HG03135 (cell line): ENCODE results near the gene CKAP5.

Experiments used
- ATAC-seq: cut with Tn5 transposase; IDR thresholded peaks from one replicate; pipeline ENCODE4 v1.9.1; 2021; ENCODE audit warnings: mild to moderate bottlenecking, moderate library complexity; ENCODE audit not compliant: unreplicated experiment

The CKAP5 gene

DNA sequence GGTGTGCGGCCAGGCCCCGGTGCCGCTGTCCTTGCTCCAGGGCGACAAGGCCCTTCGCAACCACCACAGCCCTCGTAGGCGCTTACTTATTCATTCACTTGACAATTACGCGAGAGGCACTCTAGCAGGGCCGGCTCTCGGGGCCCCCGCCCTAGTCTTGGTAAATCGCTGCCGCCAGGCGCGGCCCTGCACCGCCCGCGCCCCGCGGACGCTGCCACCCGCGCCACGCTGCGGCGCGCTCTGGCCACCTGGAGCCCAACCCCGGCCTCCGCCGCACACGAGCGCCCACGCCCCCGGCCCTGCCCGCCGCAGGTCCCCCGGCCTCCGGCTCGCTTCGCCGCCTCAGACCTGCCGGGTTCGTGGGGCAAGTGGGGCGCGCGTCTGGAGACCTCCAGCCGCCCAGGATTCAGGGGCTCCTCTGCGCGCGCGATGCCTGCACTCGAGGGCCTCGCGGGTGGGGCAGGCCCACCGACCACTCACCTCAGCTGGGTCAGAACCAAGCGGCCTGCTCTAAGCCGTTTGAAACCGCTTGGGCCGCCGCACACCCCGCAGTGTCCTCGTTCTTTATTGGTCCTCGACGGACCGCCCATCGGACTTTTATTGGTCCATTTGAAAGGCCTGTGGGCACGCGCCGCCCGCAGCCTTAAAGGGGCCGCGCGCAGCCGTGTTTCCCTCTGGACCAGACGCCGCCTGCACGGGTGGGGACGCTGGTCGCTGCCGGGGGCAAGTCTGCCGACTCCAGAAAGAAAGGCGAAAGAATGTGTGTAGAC is at the start of gene CKAP5:
Gene CKAP5 (minus strand): TSS at position 541 of the 770 bp plus-strand sequence. CDS start 25,049 bp downstream, outside the sequence.
- ATAC-seq, result peak; percentile 92

DNA sequence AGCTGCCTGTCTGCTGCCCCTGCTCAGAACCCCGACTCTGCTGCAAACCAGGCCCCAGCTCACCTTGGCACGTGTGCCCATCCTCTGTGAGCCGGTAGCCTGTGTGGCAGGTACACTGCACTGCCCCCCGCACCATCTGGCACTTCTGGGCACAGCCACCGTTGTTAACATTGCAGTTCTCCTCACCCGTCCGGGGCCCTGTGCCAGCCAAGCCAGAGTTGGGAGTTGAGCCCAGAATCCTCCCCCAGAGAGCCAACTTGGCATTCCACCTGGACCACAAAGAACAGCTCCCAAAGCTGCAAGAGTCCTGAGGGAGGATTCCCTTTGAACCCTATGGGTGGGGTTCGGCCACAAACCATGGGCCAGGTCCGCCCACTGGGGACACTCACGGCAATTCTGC is 49.7 kb upstream of the CKAP5 start:
- ATAC-seq, result no peak

DNA sequence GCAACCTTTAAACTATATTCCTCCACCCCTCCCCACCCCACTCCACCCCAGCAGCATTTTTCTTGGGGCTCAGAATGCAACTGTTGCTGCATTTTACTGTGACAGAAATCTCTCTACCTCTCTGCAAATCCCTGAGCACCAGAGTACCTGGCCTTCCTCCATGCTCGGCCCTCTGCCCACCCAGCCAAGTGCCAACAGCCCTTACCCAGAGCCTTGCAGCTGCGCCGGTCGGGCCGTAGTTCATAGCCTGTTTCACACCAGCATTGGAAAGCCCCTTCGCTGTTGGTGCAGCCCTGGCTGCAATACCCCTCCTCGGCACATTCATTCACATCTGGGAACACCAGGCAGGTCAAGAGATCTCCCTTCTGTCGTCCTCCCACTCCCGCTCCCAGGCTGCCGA is 48.9 kb upstream of the CKAP5 start:
- no peak for ATAC-seq

DNA sequence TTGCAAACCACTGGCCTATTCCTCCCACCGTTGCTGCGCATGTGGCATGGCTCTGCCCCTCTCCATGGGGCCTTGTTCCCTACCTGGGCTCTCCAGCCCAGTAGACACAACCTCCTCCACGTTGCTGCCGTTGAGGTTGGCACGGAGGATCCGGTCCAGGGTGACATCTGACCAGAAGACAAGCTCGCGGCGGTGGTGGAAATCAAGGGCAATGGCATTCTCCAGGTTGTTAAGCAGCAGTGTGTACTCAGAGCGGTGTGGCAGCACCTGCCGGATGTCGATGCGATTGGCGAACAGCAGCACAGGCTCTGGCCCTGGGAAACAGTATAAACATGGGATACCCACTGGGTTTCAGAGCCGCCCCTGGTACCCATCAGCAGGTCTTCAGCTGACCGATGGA is 48.4 kb upstream of the CKAP5 start:
- no peak for ATAC-seq

DNA sequence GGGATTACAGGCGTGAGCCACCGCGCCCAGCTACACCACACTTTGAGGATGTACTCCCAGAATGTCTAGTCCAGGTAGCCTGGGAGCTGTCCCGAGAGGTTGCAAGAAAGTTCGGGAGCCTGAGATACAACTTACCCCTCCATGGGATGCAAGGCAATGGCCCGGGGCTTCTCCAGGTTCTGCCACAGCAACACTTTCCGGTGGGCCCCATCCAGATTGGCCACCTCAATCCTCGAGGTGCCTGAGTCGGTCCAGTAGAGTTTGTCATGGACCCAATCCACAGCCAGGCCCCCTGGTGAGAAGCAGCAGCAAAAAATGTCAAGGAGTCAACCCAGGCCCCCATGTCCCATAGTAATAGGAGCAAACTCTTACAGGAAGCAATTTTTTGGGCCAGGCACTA is 46.8 kb upstream of the CKAP5 start:
- ATAC-seq, result no peak

DNA sequence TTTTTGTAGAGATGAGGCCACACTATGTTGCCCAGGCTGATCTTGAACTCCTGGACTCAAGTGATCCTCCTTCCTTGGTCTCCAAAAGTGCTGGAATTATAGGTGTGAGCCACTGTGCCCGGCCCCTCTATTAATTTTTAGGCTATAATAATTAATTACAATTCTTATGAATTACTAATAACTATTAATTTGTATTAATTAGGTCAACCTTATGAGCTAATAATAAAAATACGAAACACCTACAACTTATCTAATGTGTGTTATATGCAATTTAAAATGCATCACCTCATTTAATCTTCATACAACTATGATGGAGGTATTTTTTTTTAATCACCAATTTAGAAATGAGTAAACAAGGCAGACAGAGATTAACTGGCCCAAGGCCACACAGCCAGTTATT is 46.0 kb upstream of the CKAP5 start:
- no peak for ATAC-seq

DNA sequence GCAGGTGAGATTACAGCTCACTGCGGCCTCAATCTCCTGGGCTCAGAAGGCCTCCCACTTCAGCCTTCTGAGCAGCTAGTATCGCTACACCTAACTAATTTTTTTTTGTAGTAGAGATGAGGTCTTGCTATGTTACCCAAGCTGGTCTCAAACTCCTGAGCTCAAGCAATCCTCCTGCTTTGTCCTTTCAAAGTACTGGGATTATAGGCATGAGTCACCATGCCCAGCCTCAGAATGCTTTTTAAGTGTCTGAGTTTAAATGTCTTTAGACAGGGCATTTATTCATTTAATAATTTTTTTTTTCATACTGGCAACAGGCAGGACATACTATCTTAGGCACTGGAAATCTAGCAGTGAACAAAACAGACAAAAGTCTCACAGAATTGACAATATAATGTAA is 44.6 kb upstream of the CKAP5 start:
- no peak for ATAC-seq

DNA sequence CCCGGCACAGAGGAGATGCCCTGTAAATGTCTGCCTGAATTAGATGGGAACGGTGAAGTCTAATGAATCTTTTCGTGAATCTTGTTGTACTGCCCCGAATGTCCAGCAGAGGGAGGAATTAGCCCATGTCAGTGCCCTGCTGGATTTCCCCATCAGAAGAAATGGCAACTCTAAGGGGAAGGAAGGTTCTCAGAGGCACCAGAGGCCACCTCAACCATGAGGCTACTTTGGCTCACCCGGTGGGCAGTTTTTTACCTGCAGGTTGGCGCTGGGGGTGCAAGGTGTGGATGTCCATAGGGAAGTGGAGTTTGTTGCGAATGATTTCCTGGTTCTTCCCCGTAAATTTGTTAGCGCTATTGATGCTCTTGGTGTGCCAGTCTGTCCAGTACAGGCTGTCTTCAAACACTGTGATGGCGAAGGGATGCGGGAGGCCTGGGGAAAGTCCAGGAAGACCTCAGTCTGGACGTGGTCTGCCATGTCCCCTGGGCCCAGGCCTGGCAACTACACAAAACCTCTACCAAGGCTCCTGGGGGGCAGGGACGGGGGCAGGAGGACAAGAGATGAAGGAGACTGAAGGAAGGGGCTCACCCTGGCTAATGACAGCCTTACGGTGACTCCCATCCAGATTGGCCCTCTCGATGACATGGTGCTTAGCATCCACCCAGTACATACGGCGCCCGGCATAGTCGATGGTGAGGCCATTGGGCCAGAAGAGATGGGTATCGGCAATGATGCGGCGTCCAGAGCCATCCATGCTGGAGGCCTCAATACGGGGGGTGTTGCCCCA is 43.8 kb upstream of the CKAP5 start:
- ATAC-seq, result peak; percentile 51

DNA sequence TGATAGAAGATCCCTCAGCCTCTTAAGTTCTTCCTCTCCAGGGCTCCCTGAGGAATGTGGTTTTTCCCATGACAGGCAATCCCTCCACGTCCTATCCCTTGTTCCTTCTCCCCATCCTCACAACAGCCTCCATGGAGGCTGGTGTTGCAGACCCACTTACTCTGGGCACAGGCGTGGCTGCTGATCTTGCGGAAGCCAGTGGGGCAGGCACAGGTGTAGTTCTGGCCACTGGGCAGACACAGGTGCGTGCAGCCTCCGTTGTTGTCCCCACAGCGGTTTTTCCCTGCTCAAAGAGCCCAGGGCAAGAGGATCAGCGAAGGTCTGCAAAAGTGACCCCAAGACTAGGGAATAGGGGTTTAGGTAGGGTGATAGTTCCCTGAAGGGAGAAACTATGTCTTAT is 43.2 kb upstream of the CKAP5 start:
- ATAC-seq, result no peak

DNA sequence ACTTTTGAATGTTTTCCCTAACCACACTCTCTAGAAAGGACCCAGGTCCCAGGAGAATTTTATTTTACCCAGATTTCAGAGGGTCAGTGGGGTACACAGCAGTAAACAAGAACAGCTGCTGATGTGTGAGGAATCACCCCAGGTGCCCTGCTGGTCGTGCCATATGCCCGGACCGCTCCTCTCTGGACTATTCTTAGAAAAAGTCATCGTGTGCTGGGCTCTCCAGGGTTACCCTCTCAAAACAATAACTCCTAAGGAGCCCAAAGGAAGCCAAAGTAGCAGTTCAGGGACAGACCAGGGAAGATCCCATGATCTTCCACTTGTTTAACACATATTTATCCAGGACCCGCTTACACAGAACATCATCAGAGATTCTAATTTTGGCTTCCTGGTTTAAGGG is 42.6 kb upstream of the CKAP5 start:
- ATAC-seq, result no peak

DNA sequence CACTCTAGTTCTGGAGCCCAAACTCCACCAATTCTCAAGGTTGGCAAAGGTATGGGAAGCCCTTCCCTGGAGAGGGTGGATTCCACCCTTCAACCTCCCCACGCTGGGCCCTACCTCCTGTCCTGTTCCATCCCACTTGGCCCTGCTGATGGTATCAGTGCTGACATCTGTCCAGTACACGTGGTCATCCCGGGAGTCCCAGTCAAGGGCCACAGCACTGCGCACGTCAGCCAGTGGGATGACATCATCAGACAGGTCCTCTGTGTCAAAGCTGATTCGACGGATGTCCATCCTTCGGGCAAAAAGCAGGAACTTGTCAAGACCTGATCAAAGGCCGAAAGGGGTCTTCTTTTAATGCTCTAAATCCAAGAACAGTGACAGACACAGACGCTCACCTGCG is 40.1 kb upstream of the CKAP5 start:
- ATAC-seq, result no peak

DNA sequence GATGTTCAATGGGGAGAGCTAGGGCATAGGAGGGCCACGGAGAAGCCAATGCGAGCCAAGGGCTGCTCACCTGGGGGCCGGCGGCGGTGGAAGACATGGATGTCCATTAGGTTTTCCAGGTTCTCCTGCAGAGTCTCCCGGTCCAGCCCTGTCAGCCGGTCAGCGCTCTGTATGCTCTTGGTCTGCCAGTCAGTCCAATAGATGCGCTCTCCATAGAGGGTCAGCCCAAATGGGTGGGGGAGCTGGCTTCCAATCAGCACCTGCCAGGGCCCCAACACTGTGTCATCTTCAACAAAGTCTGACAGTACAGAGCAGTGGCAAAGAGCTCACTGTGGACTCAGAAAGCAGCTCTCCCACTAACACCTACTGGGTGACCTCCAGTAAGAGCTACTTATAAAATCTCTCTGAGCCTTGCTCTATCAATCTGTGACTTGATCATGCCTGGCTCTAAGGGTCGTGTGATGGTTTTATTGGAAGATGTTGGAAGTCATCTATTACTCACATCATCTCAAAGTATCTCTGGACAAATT is 33.0 kb upstream of the CKAP5 start:
- ATAC-seq, result no peak

DNA sequence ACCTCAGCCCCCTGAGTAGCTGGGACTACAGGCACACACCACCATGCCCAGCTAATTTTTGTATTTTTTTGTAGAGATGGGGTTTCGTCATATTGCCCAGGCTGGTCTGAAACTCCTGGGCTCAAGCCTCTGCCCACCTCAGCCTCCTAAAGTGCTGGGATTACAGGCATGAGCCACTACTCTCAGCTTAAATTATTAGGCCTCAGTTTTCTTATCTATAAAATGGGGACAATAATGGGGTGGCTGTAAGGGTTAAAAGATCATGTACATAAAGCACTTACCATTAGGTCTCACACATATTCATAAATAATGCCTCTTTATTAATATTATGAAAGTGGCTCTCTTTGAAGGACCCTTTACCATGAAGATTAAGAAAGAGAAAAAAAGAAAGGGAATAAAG is 31.5 kb upstream of the CKAP5 start:
- ATAC-seq, result no peak

DNA sequence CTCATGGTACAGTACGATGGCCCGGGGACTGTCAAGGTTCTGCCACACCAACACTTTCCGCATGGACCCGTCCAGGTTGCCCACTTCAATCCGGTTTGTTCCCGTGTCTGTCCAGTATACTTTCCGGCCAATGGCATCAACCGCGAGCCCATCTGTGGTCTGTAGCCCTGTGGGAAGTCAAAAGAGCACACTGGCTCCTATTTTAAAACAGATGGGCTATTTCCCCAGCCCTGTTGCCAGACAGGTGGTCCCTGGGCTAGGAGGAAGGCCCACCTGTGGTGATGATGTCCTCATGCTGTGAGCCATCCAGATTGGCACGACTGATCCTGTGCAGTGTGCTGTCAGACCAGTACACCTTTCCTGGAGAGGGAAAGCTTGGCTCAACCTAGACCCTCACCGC is 30.4 kb upstream of the CKAP5 start:
- ATAC-seq, result no peak

DNA sequence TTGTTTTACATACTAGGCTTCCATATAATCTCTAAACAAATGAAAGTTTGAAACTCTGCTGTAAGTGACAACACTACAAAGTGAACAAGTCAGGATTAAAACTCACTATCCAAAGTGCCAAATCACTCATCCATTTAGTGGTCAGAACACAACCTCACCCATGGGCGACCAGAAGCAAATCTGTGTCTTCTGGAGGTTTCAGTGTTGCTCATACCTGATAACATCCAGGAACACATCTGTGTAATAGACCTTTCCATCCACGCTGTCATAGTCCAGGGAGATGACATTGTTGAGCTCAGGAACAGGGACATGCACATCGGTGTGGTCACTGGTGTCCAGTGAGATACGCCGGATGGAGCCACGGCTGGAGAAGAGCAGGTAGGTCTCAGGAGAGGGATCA is 28.5 kb upstream of the CKAP5 start:
- ATAC-seq, result no peak

DNA sequence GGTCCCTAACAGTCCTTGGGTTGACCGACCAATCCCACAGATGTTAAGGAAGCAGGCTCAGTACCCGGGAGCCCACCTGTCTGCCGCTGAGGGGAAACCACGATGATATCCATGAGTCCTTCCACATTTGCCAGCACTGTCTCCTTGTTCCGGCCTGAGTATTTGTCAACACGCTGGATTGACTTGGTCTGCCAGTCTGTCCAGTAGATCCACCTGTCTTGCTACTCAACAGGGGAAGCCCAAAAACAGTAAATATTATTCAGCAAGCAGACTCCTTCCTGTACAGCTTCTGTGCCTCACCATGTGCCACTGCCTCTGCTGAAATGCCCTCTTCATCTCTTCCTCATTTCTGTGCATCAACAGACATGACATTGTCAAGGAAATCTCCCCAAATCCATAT is 22.8 kb upstream of the CKAP5 start:
- no peak for ATAC-seq

DNA sequence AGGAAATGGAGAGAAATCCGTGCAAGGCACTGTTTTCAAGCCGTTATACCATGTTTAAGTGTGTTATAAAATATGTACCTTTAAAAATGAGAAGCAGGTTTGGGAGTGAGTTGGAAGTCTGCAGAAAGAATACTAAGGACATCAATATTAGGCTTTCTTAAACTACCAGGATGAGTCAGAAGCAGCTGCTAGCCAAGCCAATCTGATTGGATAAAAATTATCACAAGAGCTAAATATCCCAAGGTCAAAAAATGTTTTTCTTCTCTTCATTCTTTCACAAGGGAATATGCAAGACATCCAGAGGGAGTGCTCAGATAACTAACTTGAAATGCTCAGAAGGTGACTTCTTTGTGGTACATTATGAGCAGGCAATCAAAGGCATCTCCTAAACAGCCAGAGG is 19.3 kb upstream of the CKAP5 start:
- ATAC-seq, result no peak

DNA sequence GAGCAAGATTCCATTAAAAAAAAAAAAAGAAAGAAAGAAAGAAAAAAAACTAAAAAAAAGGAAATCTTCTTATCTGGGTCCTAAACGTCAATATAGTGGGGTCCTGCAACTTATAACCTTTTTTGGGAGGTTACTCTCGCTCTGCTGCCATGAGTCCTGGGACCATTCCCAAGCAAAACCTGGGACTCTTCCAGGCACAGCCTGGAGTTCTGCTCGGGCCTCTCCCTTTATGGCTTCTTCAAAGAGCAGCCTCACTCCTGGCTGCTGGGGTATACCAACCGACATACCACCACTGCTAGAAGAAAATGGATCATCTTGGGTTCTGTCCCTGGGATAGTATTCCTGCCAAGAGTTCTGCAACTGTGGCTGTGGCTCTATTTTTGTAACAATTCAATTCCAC is 14.1 kb upstream of the CKAP5 start:
- ATAC-seq, result no peak

DNA sequence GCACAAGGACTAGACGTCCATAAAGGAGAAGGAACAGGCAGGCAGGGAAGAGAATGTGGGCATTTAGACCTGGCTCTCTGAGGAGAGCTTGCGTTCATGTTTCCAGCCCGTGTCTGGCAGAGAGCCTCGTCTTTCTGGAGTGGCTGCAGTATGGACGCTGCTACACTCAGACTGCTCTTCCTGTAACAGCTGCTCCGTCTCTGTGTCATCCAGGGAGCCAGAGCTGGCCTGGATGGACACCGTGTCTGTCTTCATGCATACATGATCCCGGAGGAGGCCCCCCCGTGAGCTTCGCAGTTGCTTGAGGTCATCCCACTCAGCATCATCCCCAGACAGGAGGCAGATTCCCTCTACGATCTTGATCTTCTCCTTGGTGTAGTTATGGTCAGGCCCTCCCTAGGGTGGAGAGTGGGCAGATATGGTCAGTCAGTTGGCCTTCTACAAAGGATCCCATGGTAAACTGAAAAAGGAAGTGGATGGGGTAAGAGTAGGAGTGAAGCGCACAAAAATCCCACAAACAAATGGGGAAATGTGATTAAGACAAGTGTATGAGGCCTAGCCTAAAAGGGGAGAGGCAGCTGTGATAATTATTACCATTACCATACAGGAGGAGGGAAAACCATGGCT is 13.0 kb upstream of the CKAP5 start:
- ATAC-seq, result no peak

DNA sequence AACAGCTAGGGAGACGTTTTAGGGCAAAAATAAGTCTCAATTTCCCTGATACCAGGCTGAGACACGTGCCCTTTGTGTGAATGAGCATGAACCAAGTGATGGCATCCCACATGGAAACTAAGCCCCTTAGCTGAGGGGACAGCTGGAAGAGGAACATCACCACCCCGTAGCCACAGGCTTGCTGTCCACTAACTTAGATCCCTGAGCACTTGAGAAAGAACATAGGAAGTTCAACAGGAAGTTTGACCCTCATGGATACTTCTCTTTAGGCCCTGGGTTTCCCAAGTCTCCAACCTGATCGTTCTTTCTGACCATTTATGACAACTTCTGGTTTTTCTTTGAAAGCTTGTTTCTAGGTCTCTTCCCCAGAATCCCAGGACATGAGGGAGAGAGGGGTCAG is 11.6 kb upstream of the CKAP5 start:
- no peak for ATAC-seq

DNA sequence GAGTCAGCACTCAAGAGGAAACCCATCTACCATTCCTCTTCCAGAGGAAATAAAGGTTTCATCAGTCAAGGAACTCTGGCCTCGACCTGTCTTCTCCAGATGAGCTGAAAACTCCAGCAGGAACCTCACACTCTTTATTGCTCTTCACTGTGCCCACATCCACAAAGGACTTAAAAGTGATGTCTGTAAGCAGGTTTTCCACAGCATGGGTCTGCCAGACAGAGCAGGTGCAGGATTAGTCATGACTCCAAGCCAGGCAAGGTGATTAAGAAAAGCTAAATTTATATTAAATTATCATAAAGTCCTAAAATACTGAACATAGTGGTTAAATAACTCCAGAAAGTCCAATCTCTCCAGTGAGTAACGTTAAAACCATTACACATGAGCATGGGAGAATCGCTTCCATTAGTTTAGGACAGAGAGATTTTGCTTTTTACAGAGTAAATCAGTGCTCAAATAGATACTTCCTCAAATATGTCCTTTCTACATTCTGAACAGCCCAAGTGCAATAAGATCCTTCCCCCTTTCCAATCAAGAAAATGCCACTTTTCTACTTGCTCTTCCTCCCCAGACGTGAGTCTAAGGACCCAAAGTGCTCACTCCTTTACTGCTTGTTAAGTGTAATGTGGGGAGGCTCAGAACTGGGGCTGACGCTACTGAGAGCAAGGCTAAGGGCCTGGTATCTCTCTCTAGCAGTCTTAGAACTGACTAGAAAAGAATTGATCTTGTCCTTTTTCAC is 10.7 kb upstream of the CKAP5 start:
- no peak for ATAC-seq
